ENCODE data around the gene RASL10A.

Gene RASL10A

GRCh38 chr22:29267858-29268510 lies 47.5 kb downstream of the RASL10A start, which contains the start of the genes EWSR1 and RHBDD3:
Gene EWSR1 (plus strand): TSS chr22:29268268. CDS start chr22:29268337, 69 bp downstream.
Gene RHBDD3 (minus strand): TSS chr22:29267981. CDS start chr22:29265626, 2,355 bp downstream.
- peak within 1 kb of the TSS; percentile 93 for H3K4me3 ChIP-seq (ENCODE audit: low read depth, low read length)
- peak; percentile 60 for TF ChIP-seq MYC (IDR thresholded peaks at IDR 0.05; ENCODE audit: low read depth, low read length)
- no peak for TF ChIP-seq CTCF (IDR thresholded peaks at IDR 0.05; ENCODE audit: low read depth, low read length)
- peak; percentile 61 for TF ChIP-seq MAX (IDR thresholded peaks at IDR 0.05; ENCODE audit: low read depth, low read length)
- TF ChIP-seq POLR2A (IDR thresholded peaks at IDR 0.05; ENCODE audit: extremely low read depth, insufficient read length), result peak; percentile 61
- peak; percentile 97 for DNase-seq (ENCODE audit: low read depth)

GRCh38 chr22:29267462-29267857 lies 48.0 kb downstream of the RASL10A start:
- no peak for DNase-seq (ENCODE audit: low read depth)
- no peak for TF ChIP-seq MAX (IDR thresholded peaks at IDR 0.05; ENCODE audit: low read depth, low read length)
- no peak for TF ChIP-seq POLR2A (IDR thresholded peaks at IDR 0.05; ENCODE audit: extremely low read depth, insufficient read length)
- H3K4me3 ChIP-seq (ENCODE audit: low read depth, low read length), result peak overlapping the region; percentile 93

GRCh38 chr22:29266564-29267461 lies 48.7 kb downstream of the RASL10A start:
- TF ChIP-seq MYC (IDR thresholded peaks at IDR 0.05; ENCODE audit: low read depth, low read length) (no peak), MAX (IDR thresholded peaks at IDR 0.05; ENCODE audit: low read depth, low read length) (no peak), CTCF (IDR thresholded peaks at IDR 0.05; ENCODE audit: low read depth, low read length) (no peak), POLR2A (IDR thresholded peaks at IDR 0.05; ENCODE audit: extremely low read depth, insufficient read length) (no peak)
- DNase-seq (ENCODE audit: low read depth), result peak; percentile 39
- peak overlapping the region; percentile 93 for H3K4me3 ChIP-seq (ENCODE audit: low read depth, low read length)

GRCh38 chr22:29265929-29266328 lies 49.6 kb downstream of the RASL10A start:
- TF ChIP-seq MAX (IDR thresholded peaks at IDR 0.05; ENCODE audit: low read depth, low read length) (no peak), POLR2A (IDR thresholded peaks at IDR 0.05; ENCODE audit: extremely low read depth, insufficient read length) (no peak), CTCF (IDR thresholded peaks at IDR 0.05; ENCODE audit: low read depth, low read length) (no peak), MYC (IDR thresholded peaks at IDR 0.05; ENCODE audit: low read depth, low read length) (no peak)
- no peak for DNase-seq (ENCODE audit: low read depth)
- H3K4me3 ChIP-seq (ENCODE audit: low read depth, low read length), result peak overlapping the region; percentile 93

- TF ChIP-seq CTCF (IDR thresholded peaks at IDR 0.05; ENCODE audit: low read depth, low read length), result no peak
- no peak for TF ChIP-seq MAX (IDR thresholded peaks at IDR 0.05; ENCODE audit: low read depth, low read length)
- no peak for TF ChIP-seq POLR2A (IDR thresholded peaks at IDR 0.05; ENCODE audit: extremely low read depth, insufficient read length)
- no peak for TF ChIP-seq MYC (IDR thresholded peaks at IDR 0.05; ENCODE audit: low read depth, low read length)
- H3K4me3 ChIP-seq (ENCODE audit: low read depth, low read length), result no peak overlapping the region
- DNase-seq (ENCODE audit: low read depth), result no peak
Measured at GRCh38 chr22:29265305-29265704, 50.2 kb downstream of the RASL10A start.
